22Rv1 (cell line): ENCODE results near the gene PHF20.

ENCODE experiments used
- H3K27ac ChIP-seq: fragments of 450-650 bp; 2 replicates; pipeline ENCODE4 v1.5.1; 2017
- ZFX ChIP-seq: fragments of 450-650 bp; IDR thresholded peaks from 2 replicates; pipeline ENCODE4 v1.6.1; 2017; ENCODE audit warnings: antibody characterized with exemption, borderline replicate concordance
- TF ChIP-seq, protein P1 (sequence below): fragments of 450-650 bp; IDR thresholded peaks from 2 replicates; pipeline ENCODE4 v1.5.1; 2017; ENCODE audit warnings: mild to moderate bottlenecking

Gene PHF20

DNA sequence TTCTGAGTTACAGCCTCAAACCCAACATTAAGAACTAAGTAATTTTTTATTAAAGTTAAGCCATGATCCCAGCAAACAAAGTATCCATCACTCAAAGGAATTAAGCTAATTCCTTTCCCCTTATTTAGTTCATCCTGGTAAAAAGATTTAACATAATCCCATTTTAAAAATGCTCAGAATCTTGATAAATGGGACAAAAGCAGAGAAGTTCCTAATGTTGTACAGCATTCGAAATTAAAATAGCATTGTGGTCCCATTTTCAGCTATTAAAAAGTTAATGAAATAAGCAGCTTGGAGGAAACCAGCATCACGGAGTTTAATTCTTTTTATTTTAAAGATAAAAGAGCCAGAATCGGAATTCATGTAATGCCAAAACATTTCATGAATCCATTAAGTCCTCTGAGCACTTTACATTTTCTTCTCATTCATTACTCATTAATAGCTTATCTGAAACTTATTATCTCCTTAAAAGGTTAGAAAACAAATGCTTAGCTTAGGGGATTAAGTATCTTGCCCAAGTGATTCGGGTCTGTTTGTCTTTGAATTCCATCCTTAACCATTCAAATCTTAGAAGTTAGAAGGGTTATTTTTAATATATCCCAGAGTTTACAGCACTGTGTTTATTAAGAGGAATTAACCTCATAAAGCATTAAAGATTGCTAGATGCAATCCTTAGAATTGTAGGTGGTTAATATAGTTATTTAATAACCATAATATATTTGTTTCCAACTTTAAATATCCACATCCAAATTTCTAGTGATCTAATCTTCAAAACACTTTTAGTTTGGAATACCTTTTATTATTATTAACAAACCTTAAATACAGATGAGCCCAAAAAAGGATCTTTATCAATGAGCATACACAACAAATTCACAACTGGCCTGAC is 41.0 kb upstream of the PHF20 start:
- H3K27ac ChIP-seq, result no peak overlapping the region
- TF ChIP-seq, protein P1, sequence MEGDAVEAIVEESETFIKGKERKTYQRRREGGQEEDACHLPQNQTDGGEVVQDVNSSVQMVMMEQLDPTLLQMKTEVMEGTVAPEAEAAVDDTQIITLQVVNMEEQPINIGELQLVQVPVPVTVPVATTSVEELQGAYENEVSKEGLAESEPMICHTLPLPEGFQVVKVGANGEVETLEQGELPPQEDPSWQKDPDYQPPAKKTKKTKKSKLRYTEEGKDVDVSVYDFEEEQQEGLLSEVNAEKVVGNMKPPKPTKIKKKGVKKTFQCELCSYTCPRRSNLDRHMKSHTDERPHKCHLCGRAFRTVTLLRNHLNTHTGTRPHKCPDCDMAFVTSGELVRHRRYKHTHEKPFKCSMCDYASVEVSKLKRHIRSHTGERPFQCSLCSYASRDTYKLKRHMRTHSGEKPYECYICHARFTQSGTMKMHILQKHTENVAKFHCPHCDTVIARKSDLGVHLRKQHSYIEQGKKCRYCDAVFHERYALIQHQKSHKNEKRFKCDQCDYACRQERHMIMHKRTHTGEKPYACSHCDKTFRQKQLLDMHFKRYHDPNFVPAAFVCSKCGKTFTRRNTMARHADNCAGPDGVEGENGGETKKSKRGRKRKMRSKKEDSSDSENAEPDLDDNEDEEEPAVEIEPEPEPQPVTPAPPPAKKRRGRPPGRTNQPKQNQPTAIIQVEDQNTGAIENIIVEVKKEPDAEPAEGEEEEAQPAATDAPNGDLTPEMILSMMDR, result no peak
- no peak for TF ChIP-seq ZFX

DNA sequence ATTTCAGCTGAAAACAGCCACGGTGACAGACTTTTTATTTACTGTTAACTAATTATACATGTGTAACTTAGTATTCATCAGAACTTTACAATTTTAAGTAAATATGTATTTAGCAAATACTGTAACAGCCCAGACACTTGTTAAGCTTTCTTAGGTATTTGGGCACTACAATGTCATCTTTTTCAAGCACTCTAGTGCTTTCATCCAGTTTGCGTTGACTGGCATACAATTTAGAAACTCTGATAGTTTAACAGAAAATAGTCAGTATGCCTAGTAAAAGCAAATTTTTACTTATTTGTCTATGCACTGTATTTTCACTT is 40.4 kb upstream of the PHF20 start:
- H3K27ac ChIP-seq, result no peak overlapping the region
- no peak for TF ChIP-seq ZFX
- TF ChIP-seq, protein P1, result no peak

DNA sequence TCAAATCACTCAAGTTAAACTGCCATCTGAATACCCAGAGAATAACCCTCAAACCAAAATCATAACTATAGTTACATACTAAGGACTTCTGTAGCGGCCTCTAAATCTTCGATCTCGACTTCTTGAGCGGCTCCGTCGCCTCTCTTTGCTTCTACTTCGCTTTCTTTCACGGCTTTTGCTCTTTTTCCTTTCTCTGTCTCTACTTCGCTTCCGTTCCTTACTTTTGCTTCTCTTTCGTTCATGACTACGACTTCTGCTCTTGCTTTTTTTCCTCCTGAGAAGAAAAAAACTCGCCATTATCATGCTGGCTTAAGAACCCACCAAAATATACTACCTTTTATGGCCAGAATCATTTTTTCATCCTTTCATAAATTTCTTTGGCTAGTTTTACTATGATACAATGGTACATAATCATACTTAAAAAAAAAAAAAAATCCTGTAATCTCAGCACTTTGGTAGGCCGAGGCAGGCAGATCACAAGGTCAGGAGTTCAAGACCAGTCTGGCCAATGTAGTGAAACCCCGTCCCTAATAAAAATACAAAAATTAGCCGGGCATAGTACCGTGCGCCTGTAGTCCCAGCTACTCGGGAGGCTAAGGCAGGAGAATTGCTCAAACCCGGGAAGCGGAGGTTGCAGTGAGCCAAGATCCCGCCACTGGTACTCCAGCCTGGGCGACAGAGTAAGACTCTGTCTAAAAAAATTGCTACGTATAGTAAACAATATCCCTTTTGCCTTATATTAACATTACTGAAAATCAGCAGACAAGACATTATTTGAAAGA is 39.8 kb upstream of the PHF20 start:
- TF ChIP-seq, protein P1, result no peak
- TF ChIP-seq ZFX, result no peak
- H3K27ac ChIP-seq, result no peak overlapping the region

DNA sequence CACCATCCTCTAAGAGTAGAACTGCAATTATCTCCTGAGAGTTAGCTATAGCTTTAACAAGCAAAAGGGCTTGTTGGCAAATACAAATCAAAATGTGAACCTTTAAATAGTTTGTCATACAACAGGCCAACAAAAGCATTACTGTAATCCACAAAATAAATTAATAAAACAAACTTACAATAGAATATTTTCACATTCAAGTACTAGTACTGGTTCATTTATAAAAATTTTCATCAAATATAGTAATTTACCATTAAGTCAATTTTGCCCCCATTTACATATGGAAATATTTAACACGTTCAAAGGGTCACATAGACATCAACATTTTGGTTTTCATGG is 39.2 kb upstream of the PHF20 start:
- TF ChIP-seq, protein P1, result no peak
- H3K27ac ChIP-seq, result no peak overlapping the region

DNA sequence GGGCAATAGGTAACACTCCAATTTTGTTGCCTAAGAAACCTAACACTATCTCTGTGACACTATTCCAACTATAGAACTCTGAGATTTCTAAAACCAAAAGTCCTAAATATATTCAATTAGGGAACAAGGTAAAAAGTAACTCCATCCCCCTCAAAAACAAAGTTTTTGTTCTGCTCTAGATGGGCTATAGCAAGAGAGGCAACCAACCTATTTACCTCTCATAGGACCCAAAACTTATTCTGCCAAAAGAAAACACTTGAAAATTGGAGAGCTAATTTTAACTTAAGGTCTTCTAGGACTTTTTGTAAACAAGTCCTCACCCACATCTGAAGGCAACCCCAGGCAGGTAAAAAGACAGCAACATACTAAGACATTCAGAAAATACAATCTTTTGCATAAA is 37.4 kb upstream of the PHF20 start:
- TF ChIP-seq, protein P1, result no peak
- no peak for TF ChIP-seq ZFX
- H3K27ac ChIP-seq, result no peak overlapping the region

DNA sequence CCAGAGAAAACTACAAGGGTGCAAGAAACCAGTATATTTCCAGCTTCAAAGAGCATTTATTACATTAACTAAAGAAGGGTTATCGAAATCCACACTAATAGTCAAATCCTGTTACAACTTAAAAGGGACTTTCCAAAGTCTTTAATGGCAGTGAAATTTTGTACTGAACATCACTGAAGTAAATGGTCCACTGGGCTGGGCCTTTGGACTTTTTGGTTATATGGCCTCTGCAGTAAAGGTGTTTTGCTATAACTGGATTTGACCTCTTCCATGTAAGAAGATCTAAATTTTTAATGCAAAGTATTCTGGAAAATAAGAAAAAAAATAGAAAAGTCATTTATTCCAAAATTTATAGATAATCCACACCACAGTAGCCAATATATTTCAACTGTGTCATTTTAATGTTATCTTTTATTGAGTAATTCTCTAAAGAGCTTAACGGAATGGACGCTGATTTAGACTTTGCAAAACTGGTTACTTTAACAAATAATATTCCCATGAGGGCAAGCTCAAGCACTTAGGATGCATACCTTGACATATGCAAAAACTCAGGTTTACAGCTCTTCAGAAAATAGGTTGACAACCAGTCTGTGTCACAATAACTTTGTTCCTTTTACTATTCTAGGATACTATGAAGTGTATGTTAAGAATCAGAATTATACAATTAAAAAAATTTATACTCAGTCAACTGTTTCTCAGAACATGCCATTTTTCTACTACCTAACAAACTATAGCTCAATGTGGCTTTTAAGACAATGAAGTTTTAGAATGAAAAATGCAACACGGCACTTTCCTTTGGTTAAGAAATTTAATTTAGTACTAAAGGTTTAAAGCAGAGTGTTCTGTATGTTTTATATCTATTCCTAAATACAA is 36.8 kb upstream of the PHF20 start:
- no peak overlapping the region for H3K27ac ChIP-seq
- no peak for TF ChIP-seq ZFX
- TF ChIP-seq, protein P1, result no peak
